Calu3 (cell line): ENCODE data around the gene PRSS2. TPM values are rescaled to one million over a fixed set of nuclear protein-coding genes. Genes with fewer than 3 reads are reported as not detected.

Experiments
- Bru-seq: library from RNA; stranded (reverse); fragments of 400-500 nt; gene quantifications from one replicate; lab custom pipeline; 2021; lab: Mats Ljungman, UMichigan
- BruChase-seq, 2 experiments: library from RNA; stranded (reverse); fragments of 400-500 nt; gene quantifications; one replicate each; lab custom pipeline; 2021; lab: Mats Ljungman, UMichigan
- BruUV-seq: library from RNA; stranded (reverse); fragments of 400-500 nt; replicated peaks from 2 replicates; lab custom pipeline; 2021; lab: Mats Ljungman, UMichigan
- CTCF ChIA-PET: fragments of 300-600 bp; sonication (Branson Sonifier 250); formaldehyde crosslinking; loops from one replicate; lab custom pipeline; 2022; ENCODE audit warnings: antibody characterized with exemption; lab: Charles Lee
- DNase-seq: peaks from one replicate; pipeline ENCODE4 v3.0.0; 2022
- H3K27ac Mint-ChIP-seq: one replicate; pipeline ENCODE4 v1.8.0; 2022; ENCODE audit warnings: mixed read lengths; ENCODE audit not compliant: unreplicated experiment
- H3K27me3 Mint-ChIP-seq: one replicate; pipeline ENCODE4 v1.8.0; 2022; ENCODE audit warnings: mixed read lengths; ENCODE audit not compliant: unreplicated experiment
- H3K36me3 Mint-ChIP-seq: one replicate; pipeline ENCODE4 v1.8.0; 2022; ENCODE audit warnings: mild to moderate bottlenecking, moderate library complexity, mixed read lengths; ENCODE audit not compliant: insufficient read depth, unreplicated experiment
- H3K4me1 Mint-ChIP-seq: one replicate; pipeline ENCODE4 v1.8.0; 2022; ENCODE audit warnings: mild to moderate bottlenecking, low read depth, mixed read lengths; ENCODE audit not compliant: unreplicated experiment
- H3K4me3 Mint-ChIP-seq: one replicate; pipeline ENCODE4 v1.8.0; 2022; ENCODE audit warnings: mild to moderate bottlenecking, low read depth, moderate library complexity, mixed read lengths; ENCODE audit not compliant: unreplicated experiment
- H3K9me3 Mint-ChIP-seq: one replicate; pipeline ENCODE4 v1.8.0; 2022; ENCODE audit warnings: low read depth, mixed read lengths; ENCODE audit not compliant: unreplicated experiment
- CTCF ChIP-seq: fragments of 200-600 bp; IDR thresholded peaks from one replicate; pipeline ENCODE4 v1.8.0; 2022; ENCODE audit warnings: antibody characterized with exemption; ENCODE audit not compliant: unreplicated experiment
- intact Hi-C: fragments of 100-400 bp; cut with micrococcal nuclease; formaldehyde crosslinking; loops from one replicate; pipeline ENCODE4 v1.10.0; 2022; ENCODE audit not compliant: unreplicated experiment
- long read RNA-seq: library from polyadenylated mRNA; stranded (forward); transcript quantifications from one replicate; pipeline ENCODE4 v2.0.0, GENCODE V29; 2022
- total RNA-seq: library from RNA; stranded (reverse); gene quantifications from 2 replicates; pipeline ENCODE4 v1.2.3, GENCODE V29; 2022

The PRSS2 gene
- total RNA-seq (0.64 TPM in 1 of 2 replicates, not detected in the other), Bru-seq, nascent RNA (not detected), BruChase-seq, experiment 1, labeled RNA remaining after a 6-hour chase (percentile 18 among the genes with signal in this experiment), BruChase-seq, experiment 2, labeled RNA remaining after a 2-hour chase (percentile 7 among the genes with signal in this experiment)
- long read RNA-seq, partial matches to known transcripts: 0 of 3 reads
- long read RNA-seq, other reads (novel, unspliced or antisense): 1 of 3 reads

GRCh38 chr7:142770661-142771352, at the start of gene PRSS2:
PRSS2 (plus strand) TSS chr7:142770970; CDS start chr7:142770983, 13 bp downstream.
- TF ChIP-seq CTCF: no peak
- H3K9me3 Mint-ChIP-seq: no peaks in the 10 kb centered on the region
- H3K36me3 Mint-ChIP-seq: no peaks in the 10 kb centered on the region
- intact Hi-C loops: no loop called here
- CTCF ChIA-PET: interaction anchor here (1.2 to 1.6 kb wide), 2 partner anchors 12 to 59 kb away, joined by 3 to 8 read pairs; no protein-coding TSS in a partner anchor
- BruUV-seq: no TSS peak
- no peak within 1 kb of the TSS for H3K4me3 Mint-ChIP-seq
- DNase-seq: peak; percentile 17
- H3K27ac Mint-ChIP-seq: peak within 1 kb of the TSS; percentile 1
- H3K4me1 Mint-ChIP-seq: peaks cover 22% of the 10 kb centered on the region
- peaks cover 87% of the 10 kb centered on the region for H3K27me3 Mint-ChIP-seq

GRCh38 chr7:142720986-142721385, 49.8 kb upstream of the PRSS2 start:
- Mint-ChIP-seq H3K27me3 (peaks cover 78% of the 10 kb centered on the region), H3K4me3 (no peak overlapping the region), H3K27ac (no peak overlapping the region), H3K36me3 (no peaks in the 10 kb centered on the region), H3K4me1 (no peaks in the 10 kb centered on the region), H3K9me3 (no peaks in the 10 kb centered on the region)
- no peak for DNase-seq
- no peak for TF ChIP-seq CTCF
- CTCF ChIA-PET: no interaction called here
- BruUV-seq: no TSS peak
- intact Hi-C loops: no loop called here

- TF ChIP-seq CTCF: no peak
- DNase-seq: no peak
- H3K9me3 Mint-ChIP-seq: no peaks in the 10 kb centered on the region
- no peak overlapping the region for H3K27ac Mint-ChIP-seq
- no TSS peak for BruUV-seq
- H3K27me3 Mint-ChIP-seq: peaks cover 80% of the 10 kb centered on the region
- CTCF ChIA-PET: no interaction called here
- intact Hi-C loops: no loop called here
- H3K36me3 Mint-ChIP-seq: no peaks in the 10 kb centered on the region
- H3K4me1 Mint-ChIP-seq: no peaks in the 10 kb centered on the region
- H3K4me3 Mint-ChIP-seq: no peak overlapping the region
Measured at GRCh38 chr7:142722248-142722794, 48.4 kb upstream of the PRSS2 start.

- intact Hi-C loops: no loop called here
- Mint-ChIP-seq H3K27me3 (peaks cover 8% of the 10 kb centered on the region), H3K9me3 (no peaks in the 10 kb centered on the region), H3K36me3 (no peaks in the 10 kb centered on the region), H3K4me1 (no peaks in the 10 kb centered on the region), H3K4me3 (no peak overlapping the region), H3K27ac (no peak overlapping the region)
- no peak for TF ChIP-seq CTCF
- DNase-seq: no peak
- BruUV-seq: no TSS peak
- CTCF ChIA-PET: interaction anchor here (0.8 kb wide), 1 partner anchor 15 kb away, joined by 4 read pairs; no protein-coding TSS in a partner anchor
Measured at GRCh38 chr7:142733271-142733670, 37.5 kb upstream of the PRSS2 start.
